Activated CD4-positive, alpha-beta T cell treated with anti-CD3 and anti-CD28 coated beads, Interleukin-2, amount 50 U/mL, for 1 hour (primary cell): Measurements from ENCODE around the gene POLRMT.
A peak's percentile ranks its signal among the peaks of the same experiment; 100 is the strongest.
"Not testable (repeated sequence)": the region's sequence is repeated elsewhere in the genome, so short reads cannot be mapped to it uniquely, and the experiment has no call there.

Source experiments
- DNase-seq: peaks from one replicate; pipeline ENCODE4 v3.0.0-alpha.2; 2020

POLRMT gene

GRCh38 chr19:624433-625109 is 8.8 kb downstream of the POLRMT start:
- DNase-seq: no peak

- no peak for DNase-seq
Measured at GRCh38 chr19:623974-624373, 9.4 kb downstream of the POLRMT start.

GRCh38 chr19:623175-623916 is 10.0 kb downstream of the POLRMT start:
- no peak for DNase-seq

GRCh38 chr19:622666-623065 is 10.7 kb downstream of the POLRMT start:
- DNase-seq: no peak

- DNase-seq: no peak
Measured at GRCh38 chr19:621819-622218, 11.5 kb downstream of the POLRMT start.

- not testable (repeated sequence) for DNase-seq
Measured at GRCh38 chr19:621191-621590, 12.1 kb downstream of the POLRMT start.

- no peak for DNase-seq
Measured at GRCh38 chr19:620166-620862, 13.0 kb downstream of the POLRMT start.

- no peak for DNase-seq
Measured at GRCh38 chr19:619286-620002, 13.9 kb downstream of the POLRMT start.

- no peak for DNase-seq
Measured at GRCh38 chr19:618674-619285, 14.6 kb downstream of the POLRMT start.

GRCh38 chr19:618247-618619 is 15.1 kb downstream of the POLRMT start:
- no peak for DNase-seq

- DNase-seq: no peak
Measured at GRCh38 chr19:617551-618246, 15.6 kb downstream of the POLRMT start.

- DNase-seq: no peak
Measured at GRCh38 chr19:616747-617526, 16.4 kb downstream of the POLRMT start.

GRCh38 chr19:616062-616700 is 17.2 kb downstream of the POLRMT start:
- no peak for DNase-seq

- no peak for DNase-seq
Measured at GRCh38 chr19:615619-616018, 17.7 kb downstream of the POLRMT start.

- DNase-seq: no peak
Measured at GRCh38 chr19:613732-614567, 19.4 kb downstream of the POLRMT start.

GRCh38 chr19:612941-613340 is 20.4 kb downstream of the POLRMT start:
- DNase-seq: no peak

GRCh38 chr19:611481-611868 is 21.9 kb downstream of the POLRMT start:
- peak; percentile 36 for DNase-seq

- peak; percentile 55 for DNase-seq
Measured at GRCh38 chr19:610801-611480, 22.4 kb downstream of the POLRMT start.

GRCh38 chr19:610071-610800 is 23.1 kb downstream of the POLRMT start:
- peak; percentile 30 for DNase-seq
